Measurements from ENCODE around the gene FLCN.

The FLCN gene

GRCh38 chr17:17217995-17218394 is 19.0 kb downstream of the FLCN start:
- Histone ChIP-seq H3K4me1 (ENCODE audit: control insufficient read depth, insufficient read depth, low read length) (no peaks in the 10 kb centered on the region), H3K4me3 (ENCODE audit: low read length) (no peak overlapping the region), H3K9me3 (ENCODE audit: control insufficient read depth, low read length) (no peaks in the 10 kb centered on the region), H3K27me3 (ENCODE audit: control insufficient read depth, insufficient read depth, low read length) (no peaks in the 10 kb centered on the region), H3K9ac (ENCODE audit: low read length) (no peak overlapping the region), H3K36me3 (ENCODE audit: control insufficient read depth, insufficient read depth, low read length) (peaks cover 20% of the 10 kb centered on the region)

DNA sequence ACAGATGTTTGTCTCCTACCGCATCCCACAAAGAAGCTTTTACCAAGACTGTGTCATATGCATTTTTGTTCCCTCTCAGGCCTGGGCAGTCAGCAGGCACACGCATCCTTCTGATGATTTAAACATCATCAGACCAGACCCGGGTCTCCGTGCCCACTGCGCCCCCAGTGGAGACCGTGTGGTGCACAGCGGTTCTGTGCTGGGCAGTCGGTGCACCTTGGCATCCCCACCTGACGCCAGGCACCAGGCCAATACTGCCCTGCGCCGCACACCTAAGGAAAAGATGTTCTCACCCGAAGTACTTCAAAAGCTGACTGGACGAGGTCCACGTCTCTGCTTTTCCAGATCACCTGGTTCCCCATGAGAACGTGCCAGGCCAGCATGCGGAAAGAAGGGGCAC is 20.2 kb downstream of the FLCN start:
- H3K36me3 ChIP-seq (ENCODE audit: control insufficient read depth, insufficient read depth, low read length), result peaks cover 22% of the 10 kb centered on the region
- no peaks in the 10 kb centered on the region for H3K4me1 ChIP-seq (ENCODE audit: control insufficient read depth, insufficient read depth, low read length)
- H3K4me3 ChIP-seq (ENCODE audit: low read length), result no peak overlapping the region
- no peak overlapping the region for H3K9ac ChIP-seq (ENCODE audit: low read length)
- no peaks in the 10 kb centered on the region for H3K9me3 ChIP-seq (ENCODE audit: control insufficient read depth, low read length)
- no peaks in the 10 kb centered on the region for H3K27me3 ChIP-seq (ENCODE audit: control insufficient read depth, insufficient read depth, low read length)

- Histone ChIP-seq H3K27me3 (ENCODE audit: control insufficient read depth, insufficient read depth, low read length) (no peaks in the 10 kb centered on the region), H3K9me3 (ENCODE audit: control insufficient read depth, low read length) (no peaks in the 10 kb centered on the region), H3K36me3 (ENCODE audit: control insufficient read depth, insufficient read depth, low read length) (peaks cover 22% of the 10 kb centered on the region), H3K9ac (ENCODE audit: low read length) (no peak overlapping the region), H3K4me3 (ENCODE audit: low read length) (no peak overlapping the region), H3K4me1 (ENCODE audit: control insufficient read depth, insufficient read depth, low read length) (no peaks in the 10 kb centered on the region)
Observed at GRCh38 chr17:17216236-17216635, 20.7 kb downstream of the FLCN start.

GRCh38 chr17:17215575-17215974 is 21.4 kb downstream of the FLCN start:
- no peaks in the 10 kb centered on the region for H3K9me3 ChIP-seq (ENCODE audit: control insufficient read depth, low read length)
- peaks cover 18% of the 10 kb centered on the region for H3K36me3 ChIP-seq (ENCODE audit: control insufficient read depth, insufficient read depth, low read length)
- H3K4me1 ChIP-seq (ENCODE audit: control insufficient read depth, insufficient read depth, low read length), result no peaks in the 10 kb centered on the region
- no peak overlapping the region for H3K4me3 ChIP-seq (ENCODE audit: low read length)
- no peaks in the 10 kb centered on the region for H3K27me3 ChIP-seq (ENCODE audit: control insufficient read depth, insufficient read depth, low read length)
- H3K9ac ChIP-seq (ENCODE audit: low read length), result no peak overlapping the region

- Histone ChIP-seq H3K9ac (ENCODE audit: low read length) (no peak overlapping the region), H3K27me3 (ENCODE audit: control insufficient read depth, insufficient read depth, low read length) (no peaks in the 10 kb centered on the region), H3K4me3 (ENCODE audit: low read length) (no peak overlapping the region), H3K36me3 (ENCODE audit: control insufficient read depth, insufficient read depth, low read length) (peaks cover 15% of the 10 kb centered on the region), H3K4me1 (ENCODE audit: control insufficient read depth, insufficient read depth, low read length) (no peaks in the 10 kb centered on the region), H3K9me3 (ENCODE audit: control insufficient read depth, low read length) (no peaks in the 10 kb centered on the region)
Observed at GRCh38 chr17:17214646-17215436, 22.1 kb downstream of the FLCN start.

DNA sequence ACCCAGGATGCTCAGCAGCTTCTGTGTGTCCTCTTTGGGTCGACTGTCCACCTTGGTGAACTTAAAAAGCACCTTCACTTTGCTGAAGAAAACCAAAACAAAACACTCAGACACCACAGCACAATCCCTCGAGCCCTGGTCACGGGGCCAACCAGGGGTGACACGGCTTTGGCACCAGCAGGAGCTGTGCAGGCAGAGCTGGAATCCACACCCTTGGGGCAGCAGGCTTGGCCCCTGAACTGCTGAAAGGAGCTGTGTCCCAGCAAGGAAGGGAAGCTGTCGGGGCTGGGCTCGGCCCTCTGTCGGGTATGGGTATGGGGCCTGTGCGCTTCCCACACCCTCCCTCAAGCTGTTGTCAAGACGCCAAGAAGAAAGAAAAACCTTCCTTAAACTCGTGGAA is 23.2 kb downstream of the FLCN start:
- no peak overlapping the region for H3K9ac ChIP-seq (ENCODE audit: low read length)
- no peaks in the 10 kb centered on the region for H3K9me3 ChIP-seq (ENCODE audit: control insufficient read depth, low read length)
- H3K36me3 ChIP-seq (ENCODE audit: control insufficient read depth, insufficient read depth, low read length), result peaks cover 15% of the 10 kb centered on the region
- H3K4me3 ChIP-seq (ENCODE audit: low read length), result no peak overlapping the region
- no peaks in the 10 kb centered on the region for H3K4me1 ChIP-seq (ENCODE audit: control insufficient read depth, insufficient read depth, low read length)
- H3K27me3 ChIP-seq (ENCODE audit: control insufficient read depth, insufficient read depth, low read length), result no peaks in the 10 kb centered on the region

GRCh38 chr17:17207998-17208397 is 29.0 kb downstream of the FLCN start:
- Histone ChIP-seq H3K36me3 (ENCODE audit: control insufficient read depth, insufficient read depth, low read length) (peaks cover 2% of the 10 kb centered on the region), H3K4me3 (ENCODE audit: low read length) (no peak overlapping the region), H3K9ac (ENCODE audit: low read length) (no peak overlapping the region), H3K27me3 (ENCODE audit: control insufficient read depth, insufficient read depth, low read length) (no peaks in the 10 kb centered on the region), H3K9me3 (ENCODE audit: control insufficient read depth, low read length) (no peaks in the 10 kb centered on the region), H3K4me1 (ENCODE audit: control insufficient read depth, insufficient read depth, low read length) (peaks cover 22% of the 10 kb centered on the region)

DNA sequence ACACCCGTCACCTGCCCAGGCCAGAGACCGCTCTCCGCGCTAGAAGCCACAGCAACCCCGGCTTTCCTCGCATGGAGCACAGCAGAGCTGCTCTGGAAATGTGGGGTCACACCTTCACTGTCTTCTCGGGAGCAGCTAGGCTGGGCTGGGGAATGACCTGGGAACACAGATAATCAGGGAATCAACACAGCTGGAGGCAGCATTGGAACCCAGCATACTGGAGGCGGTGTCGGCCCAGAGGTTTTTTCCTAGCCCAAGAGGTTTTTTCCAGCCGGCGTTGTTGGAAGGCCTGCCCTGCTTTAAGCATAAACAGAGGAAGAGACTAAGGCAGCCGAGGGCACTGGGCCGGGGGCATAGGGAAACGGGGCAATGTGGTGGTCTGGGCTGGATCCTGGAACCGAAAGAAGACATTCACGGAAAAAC is 30.0 kb downstream of the FLCN start:
- Histone ChIP-seq H3K9ac (ENCODE audit: low read length) (no peak overlapping the region), H3K36me3 (ENCODE audit: control insufficient read depth, insufficient read depth, low read length) (no peaks in the 10 kb centered on the region), H3K9me3 (ENCODE audit: control insufficient read depth, low read length) (no peaks in the 10 kb centered on the region), H3K27me3 (ENCODE audit: control insufficient read depth, insufficient read depth, low read length) (no peaks in the 10 kb centered on the region), H3K4me1 (ENCODE audit: control insufficient read depth, insufficient read depth, low read length) (peaks cover 22% of the 10 kb centered on the region), H3K4me3 (ENCODE audit: low read length) (peak overlapping the region; percentile 12)

DNA sequence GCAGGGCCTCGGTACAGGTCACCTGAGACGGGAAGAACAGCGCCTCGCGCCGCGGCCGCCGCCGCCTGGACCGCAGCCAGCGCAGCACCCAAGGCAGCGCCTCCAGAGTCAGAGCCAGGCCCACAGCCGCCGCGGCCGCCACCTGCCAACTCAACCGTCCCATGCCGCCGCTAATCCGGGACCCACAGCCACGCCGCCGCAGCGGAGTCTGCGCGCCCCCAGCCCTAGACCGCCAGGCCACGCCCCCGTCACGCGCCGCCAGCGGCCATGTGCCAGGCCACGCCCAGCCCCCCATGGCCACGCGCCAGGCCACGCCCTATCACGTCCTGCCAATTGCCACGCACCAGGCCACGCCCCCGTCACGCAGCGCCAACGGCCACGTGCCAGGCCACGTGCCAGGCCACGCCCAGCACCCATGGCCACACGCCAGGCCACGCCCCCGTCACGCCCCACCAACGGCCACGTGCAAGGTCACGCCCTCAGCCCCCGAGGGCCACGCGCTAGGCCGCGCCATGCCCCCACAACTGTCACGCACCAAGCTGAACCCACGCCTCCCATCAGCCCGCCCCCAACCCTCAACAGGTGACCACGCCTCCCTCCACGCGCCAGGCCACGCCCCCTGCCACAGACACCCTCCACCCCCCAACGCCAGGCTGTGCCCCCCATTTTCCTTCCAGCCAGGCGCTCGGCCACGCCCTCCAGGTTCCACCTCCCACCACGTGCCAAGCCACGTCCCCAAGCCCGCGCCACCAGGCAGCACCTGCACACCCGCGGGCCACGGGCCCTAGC is 30.6 kb downstream of the FLCN start, which contains the start of gene PLD6:
TSS of gene PLD6 (minus strand) at position 210 of the 789 bp plus-strand sequence. CDS start at position 163, 47 bp downstream.
- no peaks in the 10 kb centered on the region for H3K27me3 ChIP-seq (ENCODE audit: control insufficient read depth, insufficient read depth, low read length)
- no peaks in the 10 kb centered on the region for H3K9me3 ChIP-seq (ENCODE audit: control insufficient read depth, low read length)
- H3K36me3 ChIP-seq (ENCODE audit: control insufficient read depth, insufficient read depth, low read length), result no peaks in the 10 kb centered on the region
- peak within 1 kb of the TSS; percentile 74 for H3K4me3 ChIP-seq (ENCODE audit: low read length)
- H3K4me1 ChIP-seq (ENCODE audit: control insufficient read depth, insufficient read depth, low read length), result peaks cover 22% of the 10 kb centered on the region
- peak within 1 kb of the TSS; percentile 77 for H3K9ac ChIP-seq (ENCODE audit: low read length)

GRCh38 chr17:17205368-17206123 is 31.4 kb downstream of the FLCN start:
- no peaks in the 10 kb centered on the region for H3K36me3 ChIP-seq (ENCODE audit: control insufficient read depth, insufficient read depth, low read length)
- peak overlapping the region; percentile 77 for H3K9ac ChIP-seq (ENCODE audit: low read length)
- H3K4me3 ChIP-seq (ENCODE audit: low read length), result peak overlapping the region; percentile 74
- no peaks in the 10 kb centered on the region for H3K27me3 ChIP-seq (ENCODE audit: control insufficient read depth, insufficient read depth, low read length)
- H3K9me3 ChIP-seq (ENCODE audit: control insufficient read depth, low read length), result no peaks in the 10 kb centered on the region
- H3K4me1 ChIP-seq (ENCODE audit: control insufficient read depth, insufficient read depth, low read length), result peaks cover 22% of the 10 kb centered on the region

DNA sequence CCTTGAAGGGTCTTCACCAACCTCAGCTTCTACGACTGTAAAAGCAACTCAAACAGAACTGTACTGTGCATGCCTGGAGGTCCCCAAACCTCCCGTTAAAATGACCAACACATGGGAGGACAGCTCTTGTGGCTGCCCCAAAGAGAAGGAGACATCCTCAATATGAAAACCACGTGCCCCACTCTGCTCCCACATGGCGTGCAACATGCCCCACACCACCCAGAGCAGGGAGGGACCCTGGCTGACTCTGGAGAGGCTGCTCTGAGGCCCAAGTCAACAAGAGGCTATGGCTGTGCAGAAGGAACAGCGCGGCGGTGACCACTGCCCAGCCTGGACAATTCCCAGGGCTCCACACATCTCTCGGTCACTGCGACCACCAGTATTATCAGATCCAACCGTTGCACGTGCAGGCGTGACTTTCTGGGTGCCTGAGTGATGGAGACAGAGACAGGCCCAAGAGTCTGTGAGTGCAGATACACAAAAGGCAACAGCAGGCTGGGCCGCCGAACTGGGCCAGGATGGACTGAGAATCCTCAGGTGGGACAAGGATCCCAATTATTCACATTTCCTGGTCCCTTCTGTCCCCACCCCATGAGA is 32.2 kb downstream of the FLCN start:
- peaks cover 22% of the 10 kb centered on the region for H3K4me1 ChIP-seq (ENCODE audit: control insufficient read depth, insufficient read depth, low read length)
- H3K9me3 ChIP-seq (ENCODE audit: control insufficient read depth, low read length), result no peaks in the 10 kb centered on the region

More for the DNA sequence above, 32.2 kb downstream of the FLCN start:
- Histone ChIP-seq H3K9ac (ENCODE audit: low read length) (peak overlapping the region; percentile 77), H3K4me3 (ENCODE audit: low read length) (no peak overlapping the region), H3K27me3 (ENCODE audit: control insufficient read depth, insufficient read depth, low read length) (no peaks in the 10 kb centered on the region), H3K36me3 (ENCODE audit: control insufficient read depth, insufficient read depth, low read length) (no peaks in the 10 kb centered on the region)

All from mucosa of stomach (tissue), 1 donor.